NCI-H524 (cell line): ENCODE data around the gene CD27.
"Not testable (repeated sequence)": the region's sequence is repeated elsewhere in the genome, so short reads cannot be mapped to it uniquely, and the experiment has no call there.

Source experiments
- DNase-seq, 2 experiments: peaks; one replicate each; lab custom pipeline; 2025; lab: John Stamatoyannopoulos, UW

CD27 gene

DNA sequence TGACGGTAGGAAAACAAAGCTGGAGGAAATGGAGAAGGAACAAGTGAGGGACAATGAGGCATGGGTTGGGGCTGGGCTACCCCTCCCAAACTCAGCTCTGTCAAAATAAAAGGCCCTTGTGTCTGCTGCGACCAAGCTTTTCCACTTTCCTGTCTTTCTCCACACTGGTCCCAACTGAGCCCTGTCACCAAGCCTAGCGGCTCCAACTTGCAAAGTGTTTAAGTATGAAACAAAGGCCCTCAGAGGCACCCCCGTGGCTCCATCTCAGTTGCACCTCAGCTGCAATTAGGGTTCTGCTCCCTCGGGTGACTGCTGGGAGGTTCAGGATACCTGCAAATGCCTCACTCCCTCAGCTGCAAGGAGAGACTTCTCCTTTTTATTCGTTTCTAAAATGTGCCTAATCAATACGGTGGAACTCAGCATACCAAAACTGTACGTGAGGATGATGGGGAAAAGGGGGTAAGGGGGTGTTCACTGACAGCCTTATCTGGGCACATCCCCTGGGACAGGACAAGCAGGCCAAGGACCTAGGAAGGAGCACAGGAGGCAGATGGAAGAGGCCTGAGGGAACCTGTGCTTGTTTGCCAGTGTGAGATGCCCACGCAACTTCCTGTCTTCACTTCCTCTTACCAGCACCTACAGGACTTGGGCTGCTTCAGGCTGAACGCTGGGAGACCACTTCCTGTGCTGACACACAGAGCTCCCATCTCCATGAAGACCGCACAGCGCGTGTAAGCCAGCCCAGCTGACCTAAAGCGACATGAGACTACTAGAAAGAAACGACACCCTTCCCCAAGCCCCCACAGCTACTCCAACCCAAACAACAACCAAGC is 16.9 kb downstream of the CD27 start:
- DNase-seq: no peak

DNA sequence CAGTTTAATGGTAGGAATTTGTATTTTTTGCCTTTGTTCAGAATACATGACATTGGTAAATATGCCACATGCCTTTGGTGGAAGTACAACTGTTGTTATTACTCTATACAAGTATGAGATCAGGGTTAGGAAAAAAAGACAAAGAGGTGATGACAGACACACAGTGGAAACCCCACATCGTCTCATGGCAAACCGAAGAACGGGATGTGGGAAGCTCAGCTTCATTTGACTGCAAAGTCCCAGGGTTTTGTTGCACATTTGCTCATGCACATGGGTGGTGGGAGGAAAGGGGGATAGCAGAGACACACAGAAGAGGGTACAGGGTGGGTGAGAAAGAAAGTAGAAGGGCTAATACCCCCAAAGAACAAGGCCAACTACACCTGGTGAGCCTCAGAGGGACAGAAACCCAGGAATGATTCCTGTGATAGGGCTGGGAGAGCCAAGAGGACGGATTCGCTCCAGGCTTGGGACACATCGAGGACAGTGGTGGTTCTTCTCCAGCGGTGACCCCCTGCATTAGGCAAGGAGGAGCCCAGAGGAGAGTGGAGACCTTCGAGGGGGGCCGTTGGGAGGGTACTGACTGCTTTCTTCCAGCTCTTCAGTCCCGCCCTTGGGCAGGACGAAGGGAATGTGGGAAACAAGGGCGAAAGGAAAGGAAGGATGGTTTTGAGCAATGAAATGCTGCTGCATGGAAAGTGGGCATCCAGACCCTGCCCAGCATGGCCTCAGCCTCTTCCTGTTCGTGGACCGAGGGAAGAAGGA is 17.7 kb downstream of the CD27 start:
- no peak for DNase-seq

DNA sequence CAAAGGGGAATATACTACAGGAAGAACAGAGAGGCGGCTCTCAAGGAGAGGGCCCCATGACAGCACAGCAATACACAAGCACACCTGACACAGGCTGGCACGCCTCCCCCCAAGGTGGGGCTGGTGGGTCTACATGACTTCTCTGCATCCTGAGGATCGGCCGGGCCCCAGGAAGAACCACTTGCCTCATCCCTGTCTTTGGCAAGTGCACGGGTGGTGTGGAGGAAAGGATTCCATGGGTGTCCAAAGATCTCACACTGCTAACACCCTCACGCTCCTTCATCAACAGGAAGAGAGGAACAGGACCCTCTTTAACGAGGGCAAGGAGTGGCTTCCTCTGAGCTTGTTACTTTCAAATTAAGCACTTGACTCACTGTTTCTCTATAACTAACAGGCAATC is 18.5 kb downstream of the CD27 start:
- no peak for DNase-seq

DNA sequence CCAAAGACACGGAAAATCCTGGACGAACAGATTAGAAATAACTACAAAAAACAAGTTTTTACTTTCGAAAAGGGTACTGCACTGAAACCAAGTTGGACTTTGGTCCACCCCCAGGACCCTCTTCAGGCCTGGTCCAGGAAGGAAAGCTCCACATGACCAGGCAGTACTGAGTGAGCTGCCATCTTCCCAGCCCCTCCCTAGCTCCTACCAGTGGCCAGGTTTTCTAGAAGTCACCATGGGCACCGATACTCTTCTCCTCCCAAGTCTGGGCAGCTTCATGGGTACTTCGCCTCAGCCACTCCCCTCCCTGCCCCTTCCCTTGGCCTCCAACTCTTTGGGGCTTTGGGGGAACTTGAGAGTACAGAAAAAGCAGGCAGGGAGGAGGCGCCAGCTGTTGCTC is 19.1 kb downstream of the CD27 start:
- DNase-seq: peak in 1 of 2 experiments; percentile 24

DNA sequence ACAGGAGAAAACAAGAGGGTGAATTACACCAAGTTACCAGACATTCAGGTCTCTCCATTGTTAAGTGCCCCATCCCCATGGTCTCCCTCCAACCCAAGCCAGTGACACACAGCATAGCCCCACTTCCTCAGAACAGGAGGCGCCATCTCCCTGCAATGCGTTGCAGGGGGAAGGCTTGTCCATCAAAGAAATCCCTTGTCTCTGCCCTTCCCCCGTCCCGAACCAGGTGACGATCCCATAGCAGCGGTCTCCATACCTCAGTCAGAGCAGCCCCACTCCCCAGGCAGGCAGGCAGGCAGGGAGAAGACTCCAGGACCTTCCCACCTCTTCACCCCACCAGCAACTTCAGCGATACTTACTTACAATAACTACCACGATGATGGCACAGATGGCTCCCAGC is 19.8 kb downstream of the CD27 start:
- DNase-seq: no peak

DNA sequence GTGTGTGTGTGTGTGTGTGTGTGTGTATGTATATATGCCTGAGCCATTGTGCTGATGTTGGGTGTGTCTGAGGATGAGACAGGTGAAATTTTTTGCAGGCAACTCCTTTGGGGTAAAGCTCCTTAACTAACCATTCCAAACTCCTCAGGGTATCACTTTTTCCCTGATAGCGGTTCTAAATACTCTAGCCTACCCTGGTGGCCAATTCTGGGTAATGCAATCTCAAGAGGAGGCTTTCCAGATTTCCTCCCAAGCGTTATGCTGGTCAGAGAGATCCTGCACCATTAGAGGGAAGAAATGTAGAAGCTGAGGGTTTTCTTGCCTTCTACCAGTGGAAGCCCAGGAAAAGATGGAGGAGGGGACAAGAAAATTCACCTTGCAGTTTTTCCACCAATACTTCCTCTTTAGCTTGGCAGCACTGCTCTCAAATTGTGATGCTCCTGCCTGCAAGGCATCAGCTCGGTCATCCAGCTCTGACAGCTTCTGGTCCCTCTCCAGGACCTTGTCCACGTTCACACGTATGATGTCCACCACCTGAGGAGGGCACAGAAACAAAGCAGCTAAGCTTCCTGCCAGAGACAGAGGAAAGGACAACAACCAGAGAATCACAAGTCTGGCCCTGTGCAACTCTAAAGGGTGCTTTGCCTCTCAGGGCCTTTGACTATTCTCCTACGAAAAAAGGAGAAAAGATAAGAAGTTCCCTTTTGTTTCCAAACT is 20.9 kb downstream of the CD27 start:
- peak; percentile 48 to 71 for DNase-seq

DNA sequence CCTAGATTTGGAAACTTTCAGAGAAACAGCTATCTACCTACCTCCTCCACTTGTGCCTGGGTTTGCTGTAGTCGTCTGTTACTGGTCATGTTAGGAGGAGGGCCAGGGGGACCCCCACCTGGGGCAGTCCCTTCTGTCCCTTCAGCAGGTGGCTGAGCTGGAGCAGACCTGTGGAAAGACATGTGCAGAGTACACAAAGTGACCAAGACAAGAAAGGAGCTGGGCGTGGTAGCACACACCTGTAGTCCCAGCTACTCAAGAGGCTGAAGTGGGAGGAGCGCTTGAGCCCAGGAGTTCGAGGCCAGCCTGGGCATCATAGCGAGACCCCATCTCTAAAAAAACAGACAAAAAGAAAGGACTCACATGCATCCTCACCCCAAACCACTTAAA is 21.4 kb downstream of the CD27 start:
- DNase-seq: no peak

DNA sequence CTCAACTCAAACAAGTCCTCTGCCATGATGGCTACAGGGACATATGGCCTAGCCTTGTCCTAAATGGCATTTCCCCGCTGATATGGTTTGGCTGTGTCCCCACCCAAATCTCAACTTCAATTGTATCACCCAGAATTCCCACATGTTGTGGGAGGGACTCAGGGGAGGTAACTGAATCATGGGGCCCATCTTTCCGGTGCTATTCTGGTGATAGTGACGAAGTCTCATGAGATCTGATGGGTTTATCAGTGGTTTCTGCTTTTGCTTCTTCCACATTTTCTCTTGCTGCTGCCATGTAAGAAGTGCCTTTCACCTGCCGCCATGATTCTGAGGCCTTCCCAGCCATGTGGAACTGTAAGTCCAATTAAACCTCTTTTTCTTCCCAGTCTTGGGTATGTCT is 22.0 kb downstream of the CD27 start:
- DNase-seq: not testable (repeated sequence)

DNA sequence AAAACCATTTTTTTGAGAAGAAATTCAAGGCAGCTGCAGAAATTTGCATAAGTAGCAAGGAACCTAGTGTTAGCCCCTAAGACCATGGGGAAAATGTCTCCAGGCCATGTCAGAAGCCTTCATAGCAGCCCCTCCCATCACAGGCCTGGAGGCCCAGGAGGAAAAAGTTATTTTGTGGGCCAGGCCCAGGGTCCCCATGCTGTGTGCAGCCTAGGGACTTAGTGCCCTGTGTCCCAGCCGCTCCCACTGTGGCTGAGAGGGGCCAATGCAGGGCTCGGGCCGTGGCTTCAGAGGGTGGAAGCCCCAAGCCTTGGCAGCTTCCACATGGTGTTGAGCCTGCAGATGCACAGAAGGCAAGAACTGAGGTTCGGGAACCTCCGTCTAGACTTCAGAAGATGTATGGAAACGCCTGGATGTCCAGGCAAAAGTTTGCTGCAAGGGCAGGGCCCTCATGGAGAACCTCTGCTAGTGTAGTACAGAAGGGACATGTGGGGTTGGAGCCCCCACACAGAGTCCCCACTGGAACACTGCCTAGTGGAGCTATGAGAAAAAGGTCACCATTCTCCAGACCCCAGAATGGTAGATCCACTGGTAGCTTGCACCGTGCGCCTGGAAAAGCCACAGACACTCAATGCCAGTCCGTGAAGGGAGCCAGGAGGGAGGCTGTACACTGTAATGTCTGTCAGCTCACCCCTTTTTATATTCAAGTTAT is 23.0 kb downstream of the CD27 start:
- DNase-seq: not testable (repeated sequence)

DNA sequence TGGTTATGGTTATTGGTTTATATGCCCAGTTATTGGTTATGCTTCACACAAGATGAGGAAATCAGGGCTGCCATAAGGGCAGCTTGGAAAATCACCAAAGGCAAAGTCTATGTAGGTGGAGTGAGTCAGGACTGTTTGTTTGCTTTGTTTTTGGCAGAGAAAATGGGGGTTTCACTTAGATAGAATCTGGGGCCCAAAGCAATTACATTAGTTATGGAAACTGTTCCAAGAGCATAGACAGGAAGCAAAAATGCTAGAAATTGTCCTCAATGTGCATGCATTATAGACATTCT is 23.5 kb downstream of the CD27 start:
- DNase-seq: no peak

DNA sequence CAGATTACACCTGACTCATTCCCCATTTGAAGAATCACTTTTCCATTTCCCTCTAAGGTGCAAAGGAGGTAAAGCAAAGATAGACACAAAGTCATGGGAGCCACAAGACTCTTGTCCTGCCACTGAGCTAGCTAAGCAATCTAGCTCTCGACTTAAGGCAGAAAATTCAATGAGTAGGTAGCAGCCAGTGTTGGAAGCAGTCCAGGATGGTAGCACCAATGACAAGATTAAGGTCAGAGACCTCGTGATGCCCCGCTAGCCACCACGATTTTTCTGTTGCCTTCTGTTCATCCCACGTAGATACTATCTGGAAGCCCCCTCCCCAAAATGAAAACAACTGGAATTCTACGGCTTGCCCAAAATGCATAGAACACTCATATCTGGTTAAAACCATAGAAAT is 24.3 kb downstream of the CD27 start:
- DNase-seq: no peak

DNA sequence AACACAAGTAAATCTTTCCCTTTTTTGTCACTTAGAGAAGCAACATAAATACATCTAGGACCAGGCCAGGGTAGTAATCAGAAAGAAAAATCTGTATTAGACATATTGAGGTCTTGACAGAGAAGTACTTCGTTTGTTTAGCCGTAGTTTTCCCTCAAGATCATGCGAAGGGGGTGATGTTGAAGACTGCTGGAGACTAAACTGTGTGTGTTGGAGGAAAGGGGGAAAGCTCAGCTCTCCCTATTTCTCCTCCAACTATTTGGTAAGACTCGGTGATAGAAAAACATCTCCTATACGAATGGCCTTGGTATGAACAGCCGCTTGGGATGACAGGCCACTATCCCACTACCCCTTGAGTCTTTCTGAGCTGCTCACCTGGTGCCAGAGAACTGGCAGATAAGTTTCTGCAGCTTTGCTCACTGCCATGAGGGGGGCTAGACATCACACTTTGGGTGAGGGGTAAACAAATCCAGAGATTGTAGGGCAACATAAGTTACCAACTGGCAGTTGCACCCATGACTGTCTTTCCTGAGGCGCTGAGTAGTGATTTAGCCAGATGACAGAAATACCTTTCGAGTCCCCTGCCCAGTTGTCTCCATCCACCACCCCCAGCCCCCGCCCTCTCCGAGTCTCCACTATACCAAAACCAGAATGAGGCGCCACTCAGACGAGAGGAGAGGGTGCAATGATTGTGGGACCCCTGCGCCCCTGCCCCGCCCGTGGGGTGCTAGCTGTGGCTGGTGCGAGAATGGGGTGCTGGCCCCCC is 25.0 kb downstream of the CD27 start:
- DNase-seq: peak in 1 of 2 experiments; percentile 32

DNA sequence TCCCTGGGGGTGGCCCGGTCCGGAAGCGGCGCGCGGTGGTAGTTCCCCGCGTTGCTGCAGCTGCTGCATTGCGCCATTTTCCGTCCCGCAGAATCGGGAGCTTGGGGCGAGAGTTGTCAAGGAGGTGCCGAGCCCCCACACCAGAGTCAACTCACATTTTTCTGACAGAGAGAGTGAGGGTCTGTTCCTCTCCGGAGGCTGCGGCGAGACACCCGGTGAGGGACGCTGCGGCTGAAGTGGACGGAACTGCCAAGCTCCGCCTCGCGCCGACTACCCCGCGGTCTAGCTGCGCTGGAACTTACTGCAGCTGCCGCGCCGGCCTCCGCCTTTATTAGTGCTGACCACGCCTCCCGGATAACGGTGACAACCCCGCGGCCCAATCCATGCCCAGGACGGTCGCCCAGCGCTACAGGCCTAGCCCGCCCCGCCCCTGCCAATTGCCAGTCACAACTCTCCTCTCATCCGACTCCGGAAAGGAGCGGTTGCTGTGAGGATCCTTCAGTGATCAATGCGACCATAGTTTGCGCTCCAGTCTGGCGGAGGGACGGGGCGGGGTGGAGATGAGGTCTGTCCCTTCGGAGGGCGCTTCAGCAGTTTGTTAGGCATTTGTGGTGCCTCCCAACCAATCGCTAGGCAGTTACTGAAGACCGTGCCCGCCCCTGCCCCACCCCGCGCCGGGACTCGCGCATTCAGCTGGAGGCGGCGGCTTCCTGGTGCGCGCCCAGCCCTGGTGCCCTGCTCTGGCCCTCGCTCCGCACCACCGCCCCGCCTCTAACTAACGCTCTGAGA is 25.8 kb downstream of the CD27 start, which contains the start of gene VAMP1:
Gene VAMP1, minus strand, starts transcription at position 303 of the 789 bp plus-strand sequence. Its CDS starts 146 bp downstream, at position 157.
- DNase-seq: peak; percentile 88 to 94

DNA sequence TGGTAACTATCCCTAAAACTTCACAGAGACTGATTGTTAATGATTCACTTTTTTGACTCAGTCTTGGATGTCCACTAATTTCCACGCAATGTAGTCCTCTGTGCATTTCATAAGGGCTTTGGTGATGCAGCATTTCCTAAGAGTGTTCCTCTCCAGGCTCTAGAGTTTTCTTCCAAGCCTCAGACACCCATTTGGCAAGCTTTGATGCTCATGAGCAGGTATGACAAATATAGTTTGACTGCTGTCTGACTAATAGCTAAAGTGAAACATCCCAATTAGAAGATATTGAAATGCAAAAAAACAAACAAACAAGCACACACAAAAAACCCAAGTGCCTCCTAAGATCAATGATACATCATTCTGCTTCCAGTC is 27.2 kb downstream of the CD27 start:
- DNase-seq: no peak

DNA sequence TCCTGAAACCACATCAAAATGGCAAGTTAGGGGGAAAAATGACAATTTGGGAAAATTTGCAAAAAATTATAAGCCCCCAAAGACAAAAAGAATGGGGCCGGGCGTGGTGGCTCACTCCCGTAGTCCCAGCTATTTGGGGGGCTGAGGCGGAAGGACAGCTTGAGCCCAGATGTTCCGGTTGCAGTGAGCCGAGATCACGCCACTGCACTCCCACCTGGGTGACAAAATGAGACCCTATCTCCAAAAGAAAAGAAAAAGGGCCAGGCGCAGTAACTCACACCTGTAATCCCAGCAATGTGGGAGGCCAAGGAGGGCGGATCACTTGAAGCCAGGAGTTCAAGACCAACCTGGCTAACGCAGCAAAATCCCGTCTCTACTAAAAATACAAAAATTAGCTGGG is 27.7 kb downstream of the CD27 start:
- DNase-seq: no peak

DNA sequence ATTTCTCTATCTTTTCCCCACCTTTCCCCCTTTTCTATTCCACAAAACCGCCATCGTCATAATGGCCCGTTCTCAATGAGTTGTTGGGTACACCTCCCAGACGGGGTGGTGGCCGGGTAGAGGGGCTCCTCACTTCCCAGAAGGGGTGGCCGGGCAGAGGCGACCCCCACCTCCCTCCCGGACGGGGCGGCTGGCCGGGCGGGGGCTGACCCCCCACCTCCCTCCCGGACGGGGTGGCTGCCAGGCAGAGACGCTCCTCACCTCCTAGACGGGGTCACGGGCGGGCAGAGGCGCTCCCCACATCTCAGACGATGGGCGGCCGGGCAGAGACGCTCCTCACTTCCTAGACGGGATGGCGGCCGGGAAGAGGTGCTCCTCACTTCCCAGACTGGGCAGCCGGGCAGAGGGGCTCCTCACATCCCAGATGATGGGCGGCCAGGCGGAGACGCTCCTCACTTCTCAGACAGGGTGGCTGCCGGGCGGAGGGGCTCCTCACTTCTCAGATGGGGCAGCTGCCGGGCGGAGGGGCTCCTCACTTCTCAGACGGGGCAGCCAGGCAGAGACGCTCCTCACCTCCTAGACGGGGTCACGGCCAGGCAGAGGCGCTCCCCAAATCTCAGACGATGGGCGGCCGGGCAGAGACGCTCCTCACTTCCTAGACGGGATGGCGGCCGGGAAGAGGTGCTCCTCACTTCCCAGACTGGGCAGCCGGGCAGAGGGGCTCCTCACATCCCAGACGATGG is 30.6 kb downstream of the CD27 start:
- DNase-seq: not testable (repeated sequence)

DNA sequence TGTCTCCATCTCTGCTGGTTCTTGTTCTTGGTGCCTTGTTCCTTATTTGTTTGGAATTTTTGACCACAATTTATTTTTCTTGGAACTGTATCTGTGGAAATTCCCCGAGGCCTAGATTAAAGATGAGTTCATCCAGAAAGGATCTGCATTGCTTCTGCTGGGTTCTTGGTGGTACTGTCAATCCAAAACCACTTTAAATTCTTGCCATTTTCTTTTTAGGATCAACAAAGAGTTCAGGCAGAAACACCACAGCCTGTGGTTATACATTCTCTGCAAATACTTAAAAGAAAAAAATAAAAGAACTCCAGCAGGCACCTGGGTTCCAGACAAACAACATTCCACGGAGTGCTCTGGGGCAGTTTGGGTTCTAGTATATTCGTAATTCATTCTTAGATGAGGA is 31.7 kb downstream of the CD27 start:
- DNase-seq: no peak

DNA sequence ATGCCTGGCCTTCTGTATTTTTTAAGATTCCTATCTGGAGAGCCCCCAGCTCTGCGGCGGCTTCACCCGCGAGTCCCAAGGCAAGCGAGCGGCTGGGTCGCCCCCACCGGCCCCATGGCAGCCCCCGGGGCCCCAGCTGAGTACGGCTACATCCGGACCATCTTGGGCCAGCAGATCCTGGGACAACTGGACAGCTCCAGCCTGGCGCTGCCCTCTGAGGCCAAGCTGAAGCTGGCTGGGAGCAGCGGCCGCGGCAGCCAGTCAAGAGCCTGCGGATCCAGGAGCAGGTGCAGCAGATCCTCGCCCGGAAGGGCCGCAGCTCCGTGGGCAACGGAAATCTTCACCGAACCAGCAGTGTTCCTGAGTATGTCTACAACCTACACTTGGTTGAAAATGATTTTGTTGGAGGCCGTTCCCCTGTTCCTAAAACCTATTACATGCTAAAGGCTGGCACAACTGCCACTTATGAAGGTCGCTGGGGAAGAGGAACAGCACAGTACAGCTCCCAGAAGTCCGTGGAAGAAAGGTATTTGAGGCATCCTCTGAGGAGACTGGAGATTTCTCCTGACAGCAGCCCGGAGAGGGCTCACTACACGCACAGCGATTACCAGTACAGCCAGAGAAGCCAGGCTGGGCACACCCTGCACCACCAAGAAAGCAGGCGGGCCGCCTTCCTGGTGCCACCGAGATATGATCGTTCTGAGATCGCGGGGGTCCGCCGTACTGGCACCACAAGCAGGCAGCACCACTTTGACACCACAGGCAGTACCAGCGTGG is 33.0 kb downstream of the CD27 start:
- DNase-seq: not testable (repeated sequence)

DNA sequence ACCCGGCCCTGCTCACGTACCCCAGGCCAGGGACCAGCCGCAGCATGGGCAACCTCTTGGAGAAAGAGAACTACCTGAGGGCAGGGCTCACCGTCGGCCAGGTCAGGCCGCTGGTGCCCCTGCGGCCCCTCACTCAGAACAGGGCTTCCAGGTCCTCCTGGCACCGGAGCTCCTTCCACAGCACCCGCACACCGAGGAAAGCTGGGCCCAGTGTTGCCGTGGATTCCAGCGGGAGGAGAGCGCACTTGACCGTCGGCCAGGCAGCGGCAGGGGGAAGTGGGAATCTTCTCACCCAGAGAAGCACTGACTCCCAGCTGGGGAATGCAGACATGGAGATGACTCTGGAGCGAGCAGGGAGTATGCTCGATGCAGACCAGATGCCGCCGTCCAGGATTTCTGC is 33.7 kb downstream of the CD27 start:
- DNase-seq: no peak
